GM21825 (cell line): ENCODE measurements around the gene TRANK1.
A peak's percentile ranks its signal among the peaks of the same experiment; 100 is the strongest.
"Not testable (repeated sequence)": the region's sequence is repeated elsewhere in the genome, so short reads cannot be mapped to it uniquely, and the experiment has no call there.

Experiments
- ATAC-seq: cut with Tn5 transposase; IDR thresholded peaks from one replicate; pipeline ENCODE4 v1.9.1; 2021; ENCODE audit warnings: mild to moderate bottlenecking, moderate library complexity; ENCODE audit not compliant: unreplicated experiment

The TRANK1 gene

DNA sequence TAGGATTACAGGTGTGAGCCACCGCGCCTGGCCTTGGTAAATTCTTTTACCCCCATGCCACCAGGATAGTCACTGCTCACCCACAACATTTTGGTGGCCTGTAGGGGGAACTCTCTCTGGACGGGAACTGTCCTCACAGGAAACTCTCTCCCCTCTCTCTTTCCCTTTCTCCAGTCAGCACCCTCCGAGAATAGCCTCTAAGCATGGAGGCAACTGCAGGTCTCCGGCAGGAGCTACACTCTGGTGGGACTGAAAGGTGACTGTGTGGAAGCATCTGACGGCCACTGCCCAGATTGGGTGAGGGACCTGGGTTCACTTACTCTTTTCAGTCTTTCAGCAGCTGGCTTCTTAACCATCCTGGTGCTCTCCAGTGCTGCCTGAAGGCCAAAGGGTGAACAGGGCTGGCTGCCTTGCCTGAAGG is 21.3 kb downstream of the TRANK1 start:
- ATAC-seq = no peak

- no peak for ATAC-seq
Measured at GRCh38 chr3:36920884-36921567, 23.8 kb downstream of the TRANK1 start.

GRCh38 chr3:36919439-36920160 is 25.3 kb downstream of the TRANK1 start:
- ATAC-seq = no peak

DNA sequence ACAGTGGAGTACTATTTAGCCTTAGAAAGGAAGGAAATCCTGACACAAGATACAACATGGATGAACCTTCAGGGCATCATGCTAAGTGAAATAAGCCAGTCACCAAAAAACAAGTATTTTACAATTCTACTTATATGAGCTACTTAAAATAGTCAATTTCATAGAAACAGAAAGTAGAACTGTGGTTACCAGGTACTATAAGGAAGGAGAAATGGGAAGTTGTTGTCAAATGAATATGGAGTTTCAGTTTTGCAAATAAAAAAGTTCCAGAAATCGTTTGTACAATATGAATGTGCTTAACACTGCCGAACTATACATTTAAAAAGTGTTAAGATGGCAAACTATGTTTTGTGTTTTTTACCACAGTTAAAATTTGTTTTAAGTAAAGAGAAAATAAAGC is 26.8 kb downstream of the TRANK1 start:
- ATAC-seq = peak; percentile 88

DNA sequence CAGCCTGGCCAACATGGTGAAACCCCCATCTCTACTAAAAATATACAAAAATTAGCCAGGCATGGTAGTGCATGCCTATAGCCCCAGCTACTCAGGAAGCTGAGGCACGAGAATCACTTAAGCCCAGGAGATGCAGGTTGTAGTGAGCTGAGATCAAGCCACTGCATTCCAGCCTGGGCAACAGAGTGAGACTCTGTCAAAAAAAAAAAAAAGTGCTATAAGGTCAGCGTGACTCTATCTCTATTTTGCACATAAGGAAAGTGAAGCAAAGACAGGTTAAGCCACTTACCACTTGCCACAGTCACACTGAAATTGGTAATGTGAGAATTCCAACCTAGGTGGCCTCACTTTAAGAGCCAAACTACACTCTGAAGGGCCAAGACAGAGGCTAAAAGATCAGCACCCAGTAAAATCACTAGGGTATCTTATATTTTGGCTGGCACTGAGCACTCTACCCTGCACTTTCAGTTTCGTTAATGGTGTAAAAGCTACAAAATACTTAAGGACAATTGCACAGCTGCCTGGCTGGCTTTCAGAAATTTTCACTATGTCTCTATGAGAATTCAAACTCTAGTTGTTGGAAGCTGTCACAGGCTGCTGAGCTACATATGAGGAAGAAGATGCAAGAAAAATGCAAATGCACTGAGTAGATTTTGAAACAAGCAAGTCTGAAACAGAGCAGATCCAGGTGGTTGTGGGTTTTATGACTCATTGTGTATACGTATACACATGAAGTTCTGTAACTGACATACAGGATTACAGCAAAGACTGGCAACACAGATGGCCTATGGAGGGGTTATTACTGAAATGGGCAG is 32.7 kb downstream of the TRANK1 start:
- ATAC-seq = peak; percentile 92

DNA sequence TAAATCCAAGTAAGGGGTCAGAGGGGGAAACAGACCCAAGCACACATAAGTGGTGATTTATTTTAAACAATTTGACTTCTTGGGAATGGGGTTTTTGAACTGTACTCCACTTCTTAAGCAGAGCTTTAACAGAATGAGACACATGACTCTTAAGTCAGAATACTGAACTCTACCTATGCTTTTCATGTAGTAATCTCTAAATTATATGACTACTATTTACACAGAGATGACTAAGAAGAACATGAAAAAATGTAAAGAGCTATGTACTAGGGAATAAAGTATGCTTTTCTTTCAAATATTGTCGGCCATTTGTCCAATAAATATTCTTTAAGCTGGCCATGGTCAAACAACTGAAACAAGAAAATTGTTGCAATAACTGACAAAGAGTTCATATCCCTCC is 35.2 kb downstream of the TRANK1 start:
- ATAC-seq = no peak

- ATAC-seq = no peak
Measured at GRCh38 chr3:36909181-36909580, 35.7 kb downstream of the TRANK1 start.

DNA sequence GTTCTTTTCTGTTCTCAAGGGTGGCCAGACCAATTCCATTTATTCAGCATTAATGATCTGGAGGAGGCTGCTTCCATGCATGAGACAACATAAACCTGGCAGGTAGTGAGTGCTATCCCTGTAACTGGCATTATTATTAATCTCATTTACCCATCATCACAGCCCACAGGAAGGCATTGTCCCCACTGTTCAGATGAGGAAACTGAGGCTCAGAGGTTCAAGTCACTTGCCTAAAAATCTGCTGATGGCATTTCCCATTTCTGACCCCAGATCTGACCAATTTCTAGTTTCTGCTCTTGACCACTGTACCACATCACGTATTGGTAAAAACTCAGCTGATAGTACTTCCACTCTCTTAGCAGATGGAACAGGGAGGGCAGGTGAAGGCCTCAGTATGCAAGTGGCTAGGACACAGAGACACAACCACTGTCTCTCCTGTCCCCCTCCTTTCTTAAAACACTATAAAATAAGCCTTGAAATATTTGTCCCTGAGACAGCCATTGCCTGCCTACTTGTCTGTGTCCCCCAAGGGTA is 36.1 kb downstream of the TRANK1 start:
- no peak for ATAC-seq

DNA sequence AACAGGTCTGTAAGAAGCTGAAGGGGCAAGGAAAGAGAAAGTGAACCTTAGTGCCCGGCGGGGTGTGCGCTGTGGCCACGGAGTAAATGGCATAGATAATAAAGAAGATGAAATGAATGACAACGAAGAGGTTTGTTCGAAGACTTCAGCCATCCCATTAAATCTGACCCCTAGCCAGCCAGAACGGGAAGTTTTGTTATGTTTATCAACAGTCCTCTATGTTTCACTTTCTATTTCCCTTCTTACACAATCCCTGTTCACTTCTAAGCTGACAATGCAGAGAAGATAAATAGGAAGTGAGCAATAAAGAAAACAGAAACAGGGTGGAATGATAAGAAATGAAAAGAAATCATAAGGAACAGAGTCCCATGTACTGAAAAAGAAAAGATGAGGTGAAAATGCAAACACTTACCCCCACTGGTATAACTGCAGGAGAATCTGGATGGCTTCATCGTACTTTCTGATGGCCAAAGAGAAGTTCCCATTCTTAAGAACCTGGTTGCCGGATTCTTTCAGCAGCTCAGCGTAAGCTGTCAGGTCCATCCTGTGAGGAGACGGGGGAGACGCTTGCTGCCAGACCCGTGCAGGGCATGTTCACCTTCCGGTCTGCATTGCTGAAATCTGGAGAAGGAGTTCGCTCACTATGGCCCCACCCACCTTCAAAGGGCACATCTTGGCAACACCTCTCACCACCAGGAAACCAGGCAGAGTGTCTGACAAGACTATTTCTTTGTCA is 36.8 kb downstream of the TRANK1 start:
- ATAC-seq = peak; percentile 31

GRCh38 chr3:36906504-36907149 is 38.2 kb downstream of the TRANK1 start:
- no peak for ATAC-seq

GRCh38 chr3:36905545-36905944 is 39.3 kb downstream of the TRANK1 start:
- no peak for ATAC-seq

DNA sequence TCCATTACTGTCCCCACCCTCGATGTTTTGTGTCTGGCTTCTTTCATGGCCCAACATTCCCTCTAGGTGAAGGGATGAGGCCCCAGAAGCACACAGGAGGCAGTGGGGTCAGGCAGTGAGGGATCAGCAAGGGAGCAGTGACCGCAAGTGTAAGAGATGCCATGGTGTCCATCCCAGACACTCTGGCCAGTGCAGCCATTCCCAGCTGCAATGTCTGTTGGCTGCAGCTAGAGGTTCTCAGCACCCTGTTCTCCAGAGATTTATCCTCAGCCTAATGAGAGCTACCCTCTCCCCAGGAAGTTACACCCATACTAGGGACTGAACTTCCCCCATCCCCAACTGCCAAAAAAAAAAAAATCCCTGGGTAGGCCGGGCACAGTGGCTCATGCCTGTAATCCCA is 40.2 kb downstream of the TRANK1 start:
- no peak for ATAC-seq

GRCh38 chr3:36904065-36904464 is 40.8 kb downstream of the TRANK1 start:
- ATAC-seq = not testable (repeated sequence)

GRCh38 chr3:36903119-36903882 is 41.6 kb downstream of the TRANK1 start:
- ATAC-seq = no peak

- ATAC-seq = no peak
Measured at GRCh38 chr3:36901588-36901987, 43.3 kb downstream of the TRANK1 start.

DNA sequence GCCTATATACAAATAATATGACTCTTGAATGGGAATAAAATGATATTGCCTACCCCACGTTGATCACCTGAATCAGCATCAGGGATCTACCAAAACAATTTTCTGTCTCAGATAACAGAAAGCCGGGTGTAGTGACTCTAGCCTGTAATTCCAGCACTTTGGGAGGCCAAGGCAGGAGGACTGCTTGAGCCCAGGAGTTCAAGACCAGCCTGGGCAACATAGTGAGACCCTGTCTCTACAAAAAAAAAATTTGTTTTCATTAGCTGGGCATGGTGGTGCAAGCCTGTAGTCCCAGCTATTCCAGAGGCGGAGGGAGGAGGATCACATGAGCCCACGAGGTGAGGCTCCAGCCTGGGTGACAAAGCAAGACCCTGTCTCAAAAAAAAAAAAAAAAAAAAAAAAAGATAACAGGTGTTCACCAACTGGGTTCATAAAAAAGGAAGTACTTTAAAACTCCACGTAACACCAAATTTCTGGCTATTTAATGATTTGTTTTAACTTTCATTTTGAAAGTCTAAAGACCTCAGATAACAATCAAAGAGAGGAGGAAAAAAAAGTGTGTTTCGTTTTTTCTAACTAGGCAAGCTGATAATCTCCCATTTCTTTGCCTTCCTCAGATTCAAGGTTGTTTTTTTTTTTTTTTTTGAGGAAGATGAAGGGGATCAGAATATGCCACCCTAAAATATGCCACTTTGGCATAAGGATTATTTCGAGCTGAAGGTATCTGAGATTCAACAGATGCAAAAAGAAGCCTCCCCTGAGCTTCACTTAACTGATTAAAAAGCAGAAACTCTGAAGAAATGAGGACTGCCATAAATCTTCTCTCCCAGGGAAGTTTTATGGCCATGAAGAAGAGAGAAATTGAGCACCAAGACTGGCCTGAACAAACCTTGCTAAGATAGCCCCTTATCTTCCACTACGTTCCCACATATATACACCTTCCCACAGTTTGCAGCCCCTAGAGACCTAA is 44.1 kb downstream of the TRANK1 start:
- no peak for ATAC-seq

- ATAC-seq = no peak
Measured at GRCh38 chr3:36895496-36896409, 49.1 kb downstream of the TRANK1 start.
